SH-SY5Y (cell line): ENCODE results near the gene TAS2R14.

ENCODE experiments used
- GATA2 ChIP-seq: IDR thresholded peaks from 2 replicates; pipeline ENCODE4 v1.6.1; 2011; ENCODE audit warnings: mild to moderate bottlenecking, low read depth, low read length
- GATA3 ChIP-seq: IDR thresholded peaks from 2 replicates; pipeline ENCODE4 v1.6.1; 2011; ENCODE audit warnings: low read depth, mild to moderate bottlenecking, low read length, moderate library complexity

DNA sequence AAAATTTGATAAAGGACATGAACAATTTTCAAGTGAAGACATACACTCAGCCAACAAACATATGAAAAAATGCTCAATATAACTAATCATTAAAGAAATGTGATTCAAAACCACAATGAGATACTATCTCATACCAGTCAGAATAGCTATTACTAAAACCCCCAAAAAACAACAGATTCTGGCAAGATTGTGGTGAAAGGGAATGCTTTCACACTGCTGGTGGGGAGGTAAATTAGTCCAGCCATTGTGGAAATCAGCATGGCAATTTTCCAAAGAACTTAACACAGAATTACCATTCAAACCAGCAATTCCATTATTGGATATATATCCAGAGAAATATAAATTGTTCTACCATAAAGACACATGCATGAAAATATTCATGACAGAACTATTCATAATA is 18.7 kb upstream of the TAS2R14 start:
- TF ChIP-seq GATA3, result no peak
- TF ChIP-seq GATA2, result no peak
